Neural cell (in vitro differentiated cells): ENCODE measurements around the gene RIPOR2. TPM values are rescaled to one million over a fixed set of nuclear protein-coding genes. Genes with fewer than 3 reads are reported as not detected.

Source experiments
- H2AFZ ChIP-seq: fragments of 200-600, 300-800 bp; sonication (generic), shearing (Covaris generic); 2 replicates; pipeline ENCODE4 v1.6.0; 2014; ENCODE audit warnings: low read depth, mild to moderate bottlenecking, antibody characterized with exemption, low read length, moderate library complexity
- H3F3A ChIP-seq: fragments of 200-600 bp; shearing (Covaris generic); 2 replicates; pipeline ENCODE4 v1.6.1; 2016; ENCODE audit warnings: mild to moderate bottlenecking, moderate library complexity, mixed read lengths, antibody characterized with exemption, low read length; ENCODE audit not compliant: insufficient read depth, poor library complexity, severe bottlenecking
- H3K27ac ChIP-seq: fragments of 200-600, 300-800 bp; sonication (generic), shearing (Covaris generic); 2 replicates; pipeline ENCODE4 v1.5.1; 2014; ENCODE audit warnings: mild to moderate bottlenecking, low read length, moderate library complexity
- H3K27me3 ChIP-seq: fragments of 300-800, 200-600 bp; sonication (generic), shearing (Covaris generic); 2 replicates; pipeline ENCODE4 v1.6.0; 2014; ENCODE audit warnings: mild to moderate bottlenecking, low read depth, low read length, moderate library complexity; ENCODE audit not compliant: insufficient read depth
- H3K36me3 ChIP-seq: fragments of 300-800, 200-600 bp; sonication (generic), shearing (Covaris generic); 2 replicates; pipeline ENCODE4 v1.5.1; 2014; ENCODE audit warnings: mild to moderate bottlenecking, antibody characterized with exemption, low read length, moderate library complexity; ENCODE audit not compliant: insufficient read depth
- H3K4me2 ChIP-seq: fragments of 300-800, 200-600 bp; sonication (generic), shearing (Covaris generic); 2 replicates; pipeline ENCODE4 v1.6.0; 2014; ENCODE audit warnings: mild to moderate bottlenecking, low read length
- H3K4me3 ChIP-seq: fragments of 300-800, 200-600 bp; sonication (generic), shearing (Covaris generic); 2 replicates; pipeline ENCODE4 v1.5.1; 2014; ENCODE audit warnings: mild to moderate bottlenecking, low read length, moderate library complexity
- H3K79me2 ChIP-seq: fragments of 200-600 bp; shearing (Covaris generic); replicated peaks from 2 replicates; pipeline ENCODE4 v1.6.0; 2014; ENCODE audit warnings: mild to moderate bottlenecking, low read length, moderate library complexity; ENCODE audit not compliant: insufficient read depth
- H3K9ac ChIP-seq: fragments of 300-800, 200-600 bp; sonication (generic), shearing (Covaris generic); 2 replicates; pipeline ENCODE4 v1.6.1; 2016; ENCODE audit warnings: mild to moderate bottlenecking, low read length, mixed read lengths
- H3K9me2 ChIP-seq: fragments of 200-600 bp; shearing (Covaris generic); 2 replicates; pipeline ENCODE4 v1.6.1; 2016; ENCODE audit warnings: mild to moderate bottlenecking, low read length, mixed read lengths; ENCODE audit not compliant: insufficient read depth
- H3K9me3 ChIP-seq: fragments of 200-600, 300-800 bp; sonication (generic), shearing (Covaris generic); 2 replicates; pipeline ENCODE4 v1.6.1; 2016; ENCODE audit warnings: mild to moderate bottlenecking, mixed run types, low read length, moderate library complexity, mixed read lengths
- H4K20me1 ChIP-seq: fragments of 200-600 bp; shearing (Covaris generic); 2 replicates; pipeline ENCODE4 v1.6.1; 2016; ENCODE audit warnings: mild to moderate bottlenecking, mixed run types; ENCODE audit not compliant: insufficient read depth
- EP300 ChIP-seq: fragments of 450-650 bp; conservative IDR thresholded peaks from 2 replicates; pipeline ENCODE4 v1.6.1; 2014; ENCODE audit warnings: antibody characterized with exemption, mild to moderate bottlenecking, moderate library complexity; ENCODE audit not compliant: poor library complexity, severe bottlenecking
- EZH2 ChIP-seq: fragments of 200-600, 300-800 bp; shearing (Covaris generic), sonication (generic); IDR thresholded peaks from 2 replicates; pipeline ENCODE4 v1.6.1; 2014; ENCODE audit warnings: antibody characterized with exemption, low read length, borderline replicate concordance, mild to moderate bottlenecking; ENCODE audit not compliant: insufficient read depth, poor library complexity, severe bottlenecking
- MXI1 ChIP-seq: fragments of 450-650 bp; conservative IDR thresholded peaks from 2 replicates; pipeline ENCODE4 v1.6.1; 2014; ENCODE audit warnings: antibody characterized with exemption, mild to moderate bottlenecking; ENCODE audit not compliant: poor library complexity, severe bottlenecking
- POLR2AphosphoS5 ChIP-seq: IDR thresholded peaks from 2 replicates; pipeline ENCODE4 v1.6.1; 2012
- RAD21 ChIP-seq: fragments of 450-650 bp; conservative IDR thresholded peaks from 2 replicates; pipeline ENCODE4 v1.6.1; 2014; ENCODE audit warnings: antibody characterized with exemption, mild to moderate bottlenecking, moderate library complexity
- SMC3 ChIP-seq: fragments of 450-650 bp; conservative IDR thresholded peaks from 2 replicates; pipeline ENCODE4 v1.6.1; 2014; ENCODE audit warnings: antibody characterized with exemption, mild to moderate bottlenecking, moderate library complexity; ENCODE audit not compliant: poor library complexity
- TAF1 ChIP-seq: IDR thresholded peaks from 2 replicates; pipeline ENCODE4 v1.6.1; 2012; ENCODE audit warnings: low read depth
- polyA plus RNA-seq: library from polyadenylated mRNA; depleted of rRNA; stranded (reverse); fragments of >200 nt; gene quantifications from 2 replicates; pipeline ENCODE4 v1.2.3, GENCODE V29; 2014
- TF ChIP-seq, protein P1 (sequence below): fragments of 450-650 bp; IDR thresholded peaks from 2 replicates; pipeline ENCODE4 v1.5.1; 2014; ENCODE audit warnings: antibody characterized with exemption, mild to moderate bottlenecking, moderate library complexity; ENCODE audit not compliant: poor library complexity, severe bottlenecking
- TF ChIP-seq, protein P2 (sequence below): IDR thresholded peaks from 2 replicates; pipeline ENCODE4 v1.6.1; 2012; ENCODE audit warnings: borderline replicate concordance

Gene RIPOR2
- polyA plus RNA-seq, 1 donor from 2014 or later = 83.8 TPM

DNA sequence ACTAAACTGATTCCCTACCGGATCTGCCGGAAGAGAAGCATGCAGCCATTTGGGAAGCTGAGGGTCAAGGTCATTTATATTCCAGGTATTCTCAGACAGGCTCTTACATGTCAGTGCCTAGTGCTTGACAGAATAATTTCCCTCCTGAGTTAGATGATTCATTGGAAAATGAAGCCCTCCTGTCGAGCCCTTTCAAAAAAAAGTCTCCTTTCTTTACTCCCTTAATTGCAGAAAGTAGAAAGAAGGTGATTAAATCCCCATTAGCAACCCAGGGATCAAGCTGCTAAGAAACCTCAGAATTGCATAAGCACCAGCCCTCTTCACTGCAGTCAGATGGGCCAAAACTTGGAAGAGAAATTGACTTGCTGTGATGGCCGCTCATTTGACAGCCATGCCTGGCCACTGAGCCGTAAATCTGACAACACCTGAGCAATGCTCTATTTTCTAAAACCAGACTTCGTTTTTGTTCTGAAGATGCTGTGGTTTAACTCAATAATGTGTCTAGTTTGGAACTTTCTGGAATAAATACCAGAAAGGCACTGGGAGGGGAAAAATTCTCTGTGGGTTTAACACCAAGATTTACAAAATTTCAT is 76.1 kb downstream of the RIPOR2 start:
- H3K4me2 ChIP-seq = no peak overlapping the region
- no peak for TF ChIP-seq TAF1
- no peak for TF ChIP-seq EZH2
- TF ChIP-seq RAD21 = no peak
- TF ChIP-seq, protein P1, sequence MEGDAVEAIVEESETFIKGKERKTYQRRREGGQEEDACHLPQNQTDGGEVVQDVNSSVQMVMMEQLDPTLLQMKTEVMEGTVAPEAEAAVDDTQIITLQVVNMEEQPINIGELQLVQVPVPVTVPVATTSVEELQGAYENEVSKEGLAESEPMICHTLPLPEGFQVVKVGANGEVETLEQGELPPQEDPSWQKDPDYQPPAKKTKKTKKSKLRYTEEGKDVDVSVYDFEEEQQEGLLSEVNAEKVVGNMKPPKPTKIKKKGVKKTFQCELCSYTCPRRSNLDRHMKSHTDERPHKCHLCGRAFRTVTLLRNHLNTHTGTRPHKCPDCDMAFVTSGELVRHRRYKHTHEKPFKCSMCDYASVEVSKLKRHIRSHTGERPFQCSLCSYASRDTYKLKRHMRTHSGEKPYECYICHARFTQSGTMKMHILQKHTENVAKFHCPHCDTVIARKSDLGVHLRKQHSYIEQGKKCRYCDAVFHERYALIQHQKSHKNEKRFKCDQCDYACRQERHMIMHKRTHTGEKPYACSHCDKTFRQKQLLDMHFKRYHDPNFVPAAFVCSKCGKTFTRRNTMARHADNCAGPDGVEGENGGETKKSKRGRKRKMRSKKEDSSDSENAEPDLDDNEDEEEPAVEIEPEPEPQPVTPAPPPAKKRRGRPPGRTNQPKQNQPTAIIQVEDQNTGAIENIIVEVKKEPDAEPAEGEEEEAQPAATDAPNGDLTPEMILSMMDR = no peak
- no peak for TF ChIP-seq SMC3
- no peak for TF ChIP-seq POLR2AphosphoS5
- TF ChIP-seq EP300 = no peak
- peak overlapping the region; percentile 36 for H3K27ac ChIP-seq
- no peaks in the 10 kb centered on the region for H3K9me2 ChIP-seq
- no peaks in the 10 kb centered on the region for H3K79me2 ChIP-seq
- peaks cover 15% of the 10 kb centered on the region for H3K36me3 ChIP-seq
- no peaks in the 10 kb centered on the region for H4K20me1 ChIP-seq
- no peak overlapping the region for H2AFZ ChIP-seq
- H3F3A ChIP-seq = no peaks in the 10 kb centered on the region
- no peaks in the 10 kb centered on the region for H3K27me3 ChIP-seq
- peak overlapping the region; percentile 2 for H3K4me3 ChIP-seq
- no peaks in the 10 kb centered on the region for H3K9me3 ChIP-seq
- H3K9ac ChIP-seq = no peak overlapping the region

DNA sequence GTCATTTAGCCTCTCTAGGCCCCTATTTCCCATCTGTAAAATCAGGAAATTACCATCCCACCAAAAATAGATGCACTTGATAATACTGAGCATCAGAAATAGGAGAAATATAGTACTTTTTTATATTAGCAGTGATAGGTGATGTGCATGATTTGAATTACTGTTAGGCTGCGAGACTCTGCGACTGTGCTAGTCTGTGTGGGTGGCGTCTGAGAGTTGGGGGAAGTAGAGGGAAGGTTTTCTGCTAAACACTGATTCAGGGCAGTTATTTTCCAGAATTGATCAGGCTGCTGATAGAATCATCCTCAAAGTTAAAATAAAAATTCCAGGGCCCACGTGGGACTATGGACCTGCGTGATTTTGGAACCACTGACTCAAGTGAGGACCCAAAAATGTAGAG is 76.6 kb downstream of the RIPOR2 start:
- Histone ChIP-seq H3K9me2 (no peaks in the 10 kb centered on the region), H3K4me3 (no peak overlapping the region), H4K20me1 (no peaks in the 10 kb centered on the region), H2AFZ (no peak overlapping the region), H3K36me3 (peaks cover 15% of the 10 kb centered on the region), H3K79me2 (no peaks in the 10 kb centered on the region), H3K27me3 (no peaks in the 10 kb centered on the region), H3K4me2 (no peak overlapping the region), H3F3A (no peaks in the 10 kb centered on the region), H3K9me3 (no peaks in the 10 kb centered on the region), H3K27ac (no peak overlapping the region), H3K9ac (no peak overlapping the region)
- no peak for TF ChIP-seq EP300
- TF ChIP-seq EZH2 = no peak
- no peak for TF ChIP-seq POLR2AphosphoS5
- TF ChIP-seq RAD21 = no peak
- TF ChIP-seq, protein P1 = no peak
- TF ChIP-seq SMC3 = no peak
- TF ChIP-seq TAF1 = no peak
- TF ChIP-seq, protein P2, sequence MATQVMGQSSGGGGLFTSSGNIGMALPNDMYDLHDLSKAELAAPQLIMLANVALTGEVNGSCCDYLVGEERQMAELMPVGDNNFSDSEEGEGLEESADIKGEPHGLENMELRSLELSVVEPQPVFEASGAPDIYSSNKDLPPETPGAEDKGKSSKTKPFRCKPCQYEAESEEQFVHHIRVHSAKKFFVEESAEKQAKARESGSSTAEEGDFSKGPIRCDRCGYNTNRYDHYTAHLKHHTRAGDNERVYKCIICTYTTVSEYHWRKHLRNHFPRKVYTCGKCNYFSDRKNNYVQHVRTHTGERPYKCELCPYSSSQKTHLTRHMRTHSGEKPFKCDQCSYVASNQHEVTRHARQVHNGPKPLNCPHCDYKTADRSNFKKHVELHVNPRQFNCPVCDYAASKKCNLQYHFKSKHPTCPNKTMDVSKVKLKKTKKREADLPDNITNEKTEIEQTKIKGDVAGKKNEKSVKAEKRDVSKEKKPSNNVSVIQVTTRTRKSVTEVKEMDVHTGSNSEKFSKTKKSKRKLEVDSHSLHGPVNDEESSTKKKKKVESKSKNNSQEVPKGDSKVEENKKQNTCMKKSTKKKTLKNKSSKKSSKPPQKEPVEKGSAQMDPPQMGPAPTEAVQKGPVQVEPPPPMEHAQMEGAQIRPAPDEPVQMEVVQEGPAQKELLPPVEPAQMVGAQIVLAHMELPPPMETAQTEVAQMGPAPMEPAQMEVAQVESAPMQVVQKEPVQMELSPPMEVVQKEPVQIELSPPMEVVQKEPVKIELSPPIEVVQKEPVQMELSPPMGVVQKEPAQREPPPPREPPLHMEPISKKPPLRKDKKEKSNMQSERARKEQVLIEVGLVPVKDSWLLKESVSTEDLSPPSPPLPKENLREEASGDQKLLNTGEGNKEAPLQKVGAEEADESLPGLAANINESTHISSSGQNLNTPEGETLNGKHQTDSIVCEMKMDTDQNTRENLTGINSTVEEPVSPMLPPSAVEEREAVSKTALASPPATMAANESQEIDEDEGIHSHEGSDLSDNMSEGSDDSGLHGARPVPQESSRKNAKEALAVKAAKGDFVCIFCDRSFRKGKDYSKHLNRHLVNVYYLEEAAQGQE = no peak
- no peak for TF ChIP-seq MXI1
